H7 (cell line): ENCODE data around the gene ARL15. TPM values are rescaled to one million over a fixed set of nuclear protein-coding genes. Genes with fewer than 3 reads are reported as not detected.
"Not testable (repeated sequence)": the region's sequence is repeated elsewhere in the genome, so short reads cannot be mapped to it uniquely, and the experiment has no call there.

Experiments used
- DNase-seq: peaks from one replicate; pipeline ENCODE4 v3.0.0; 2012
- H3K27me3 ChIP-seq: 2 replicates; pipeline ENCODE4 v1.6.0; 2011; ENCODE audit warnings: mild to moderate bottlenecking, low read length; ENCODE audit not compliant: control insufficient read depth, insufficient read depth
- H3K36me3 ChIP-seq: replicated peaks from 2 replicates; pipeline ENCODE4 v1.5.1; 2011; ENCODE audit warnings: low read length; ENCODE audit not compliant: control insufficient read depth, insufficient read depth
- H3K4me3 ChIP-seq: 2 replicates; pipeline ENCODE4 v1.5.1; 2011; ENCODE audit warnings: low read depth, mild to moderate bottlenecking, control low read depth, low read length, moderate library complexity; ENCODE audit not compliant: insufficient read depth
- total RNA-seq: library from RNA; depleted of rRNA; stranded (reverse); fragments of >200 nt; shearing (Covaris generic); gene quantifications from 2 replicates; pipeline ENCODE4 v1.2.3, GENCODE V29; 2014

The ARL15 gene
- total RNA-seq, 1 experiment from 2014 or later = 21.6 TPM

- DNase-seq, H3K36me3 ChIP-seq, H3K4me3 ChIP-seq, H3K27me3 ChIP-seq: not testable (repeated sequence)
Observed at GRCh38 chr5:53982319-53982718, 328.1 kb downstream of the ARL15 start.

- no peak for DNase-seq
- no peaks in the 10 kb centered on the region for H3K27me3 ChIP-seq
- H3K36me3 ChIP-seq = no peaks in the 10 kb centered on the region
- H3K4me3 ChIP-seq = no peak overlapping the region
Observed at GRCh38 chr5:53980061-53980460, 330.3 kb downstream of the ARL15 start.

- H3K27me3 ChIP-seq = no peaks in the 10 kb centered on the region
Observed at GRCh38 chr5:53974021-53974420, 336.4 kb downstream of the ARL15 start.

GRCh38 chr5:53972314-53972713 lies 338.1 kb downstream of the ARL15 start:
- DNase-seq = no peak
- no peaks in the 10 kb centered on the region for H3K36me3 ChIP-seq
- no peak overlapping the region for H3K4me3 ChIP-seq
- H3K27me3 ChIP-seq = no peaks in the 10 kb centered on the region

More at GRCh38 chr5:53974021-53974420, 336.4 kb downstream of the ARL15 start:
- H3K4me3 ChIP-seq = no peak overlapping the region
- no peaks in the 10 kb centered on the region for H3K36me3 ChIP-seq
- no peak for DNase-seq

DNA sequence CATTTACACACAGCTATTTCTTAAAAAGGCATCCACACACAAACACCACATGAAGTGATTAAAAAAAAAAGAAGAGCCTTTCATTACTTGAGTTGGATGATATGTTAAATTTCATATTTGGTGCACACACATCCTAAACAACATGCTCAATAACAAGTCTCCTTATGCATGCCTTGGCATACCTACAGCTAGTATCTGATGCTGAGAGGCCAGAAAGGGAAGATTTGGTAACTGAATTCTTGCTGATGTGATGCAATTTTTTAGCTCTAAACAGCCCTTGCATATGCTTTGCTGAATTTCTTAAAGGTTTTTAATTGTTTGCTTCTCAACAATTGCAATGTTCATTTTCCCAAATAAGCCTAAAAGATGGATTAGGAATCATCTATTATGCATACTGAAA lies 338.8 kb downstream of the ARL15 start:
- no peak overlapping the region for H3K4me3 ChIP-seq
- no peaks in the 10 kb centered on the region for H3K36me3 ChIP-seq
- no peak for DNase-seq
- no peaks in the 10 kb centered on the region for H3K27me3 ChIP-seq

GRCh38 chr5:53971131-53971530 lies 339.2 kb downstream of the ARL15 start:
- no peak for DNase-seq
- Histone ChIP-seq H3K4me3 (no peak overlapping the region), H3K36me3 (no peaks in the 10 kb centered on the region), H3K27me3 (no peaks in the 10 kb centered on the region)

GRCh38 chr5:53970475-53970874 lies 339.9 kb downstream of the ARL15 start:
- Histone ChIP-seq H3K4me3 (no peak overlapping the region), H3K27me3 (no peaks in the 10 kb centered on the region), H3K36me3 (no peaks in the 10 kb centered on the region)
- no peak for DNase-seq

- Histone ChIP-seq H3K36me3 (no peaks in the 10 kb centered on the region), H3K4me3 (no peak overlapping the region), H3K27me3 (no peaks in the 10 kb centered on the region)
- no peak for DNase-seq
Observed at GRCh38 chr5:53969176-53969730, 341.1 kb downstream of the ARL15 start.

GRCh38 chr5:53965459-53965858 lies 344.9 kb downstream of the ARL15 start:
- no peak for DNase-seq

DNA sequence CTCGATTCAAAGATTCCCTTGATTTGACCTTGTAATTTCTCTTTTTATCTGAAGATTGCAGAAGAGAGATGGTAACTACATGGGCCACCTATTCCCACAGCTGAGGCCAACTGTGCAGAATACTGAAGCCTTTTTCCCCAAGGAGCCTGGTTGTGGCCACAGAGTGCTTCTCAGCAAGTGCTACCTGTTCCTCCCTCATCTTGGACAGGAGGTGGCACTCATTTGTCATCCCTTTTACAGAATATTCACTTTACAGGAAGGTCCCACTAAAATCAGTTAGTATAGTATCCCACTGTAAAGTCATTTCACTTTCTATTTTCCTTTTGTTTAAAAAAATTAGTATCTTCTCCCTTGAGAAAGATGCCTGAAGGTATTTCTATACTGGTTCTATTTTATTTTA lies 346.4 kb downstream of the ARL15 start:
- H3K27me3 ChIP-seq = no peaks in the 10 kb centered on the region
- no peak overlapping the region for H3K4me3 ChIP-seq
- no peaks in the 10 kb centered on the region for H3K36me3 ChIP-seq
- DNase-seq = no peak

More at GRCh38 chr5:53965459-53965858, 344.9 kb downstream of the ARL15 start:
- no peaks in the 10 kb centered on the region for H3K36me3 ChIP-seq
- H3K4me3 ChIP-seq = no peak overlapping the region
- no peaks in the 10 kb centered on the region for H3K27me3 ChIP-seq

DNA sequence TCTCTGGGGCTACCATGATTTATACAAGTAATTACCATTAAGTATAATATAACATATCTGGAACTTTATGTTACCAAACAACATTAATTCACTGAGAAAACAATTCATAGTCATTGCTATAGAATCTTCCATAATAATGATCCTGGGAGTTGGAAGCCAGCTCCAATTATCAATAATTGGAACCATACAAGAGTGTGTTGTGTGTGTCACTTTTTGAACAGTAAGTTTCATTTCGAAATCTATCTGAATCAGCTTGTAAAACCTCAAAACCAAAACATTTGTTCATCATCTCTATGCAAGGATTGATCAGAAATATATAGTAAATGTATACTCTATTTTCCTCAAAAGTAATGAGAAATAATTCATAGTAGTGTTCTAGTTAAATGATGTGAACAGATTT lies 348.1 kb downstream of the ARL15 start:
- no peaks in the 10 kb centered on the region for H3K27me3 ChIP-seq
- no peak for DNase-seq
- no peak overlapping the region for H3K4me3 ChIP-seq
- no peaks in the 10 kb centered on the region for H3K36me3 ChIP-seq

- H3K4me3 ChIP-seq = no peak overlapping the region
- DNase-seq = no peak
- H3K36me3 ChIP-seq = no peaks in the 10 kb centered on the region
- no peaks in the 10 kb centered on the region for H3K27me3 ChIP-seq
Observed at GRCh38 chr5:53956632-53957031, 353.7 kb downstream of the ARL15 start.

GRCh38 chr5:53956196-53956595 lies 354.2 kb downstream of the ARL15 start:
- Histone ChIP-seq H3K4me3 (no peak overlapping the region), H3K36me3 (no peaks in the 10 kb centered on the region), H3K27me3 (no peaks in the 10 kb centered on the region)
- no peak for DNase-seq

DNA sequence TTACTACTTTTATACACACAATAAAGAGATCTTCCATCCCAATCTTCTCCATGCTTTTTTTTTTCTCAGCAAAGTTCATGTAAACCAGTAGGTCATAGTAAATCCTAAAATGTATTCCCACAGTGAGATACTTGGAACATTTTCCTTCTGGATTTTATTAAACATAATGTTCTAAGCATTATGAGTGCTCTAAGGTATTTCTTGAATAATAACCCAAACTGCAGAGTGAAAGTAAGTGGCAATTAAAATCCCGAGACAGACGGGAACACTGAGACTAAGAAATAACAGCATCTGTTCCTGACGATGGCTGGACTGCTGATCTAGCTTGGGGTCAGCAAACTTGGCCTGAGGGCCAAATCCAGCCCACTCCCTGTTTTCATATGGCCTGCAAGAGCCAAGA lies 359.8 kb downstream of the ARL15 start:
- DNase-seq = no peak
- Histone ChIP-seq H3K27me3 (no peaks in the 10 kb centered on the region), H3K36me3 (no peaks in the 10 kb centered on the region), H3K4me3 (no peak overlapping the region)

GRCh38 chr5:53948598-53948997 lies 361.8 kb downstream of the ARL15 start:
- Histone ChIP-seq H3K4me3 (no peak overlapping the region), H3K27me3 (no peaks in the 10 kb centered on the region), H3K36me3 (no peaks in the 10 kb centered on the region)
- no peak for DNase-seq
